HG03469 (cell line): Measurements from ENCODE around the gene IL17REL.

ENCODE experiments used
- ATAC-seq: cut with Tn5 transposase; IDR thresholded peaks from one replicate; pipeline ENCODE4 v1.9.1; 2021; ENCODE audit warnings: mild to moderate bottlenecking, moderate library complexity, moderate number of reproducible peaks; ENCODE audit not compliant: unreplicated experiment

Gene IL17REL

GRCh38 chr22:49970528-49971231 lies 41.9 kb downstream of the IL17REL start:
- no peak for ATAC-seq

GRCh38 chr22:49969751-49970527 lies 42.6 kb downstream of the IL17REL start:
- no peak for ATAC-seq

GRCh38 chr22:49968831-49969661 lies 43.5 kb downstream of the IL17REL start:
- no peak for ATAC-seq

- ATAC-seq: no peak
Observed at GRCh38 chr22:49968313-49968830, 44.2 kb downstream of the IL17REL start.

- no peak for ATAC-seq
Observed at GRCh38 chr22:49967706-49968208, 44.8 kb downstream of the IL17REL start.

GRCh38 chr22:49966774-49967705 lies 45.5 kb downstream of the IL17REL start:
- ATAC-seq: no peak

GRCh38 chr22:49966041-49966773 lies 46.4 kb downstream of the IL17REL start:
- ATAC-seq: no peak

GRCh38 chr22:49965091-49966040 lies 47.2 kb downstream of the IL17REL start:
- no peak for ATAC-seq

- no peak for ATAC-seq
Observed at GRCh38 chr22:49964136-49965090, 48.2 kb downstream of the IL17REL start.

- no peak for ATAC-seq
Observed at GRCh38 chr22:49963647-49964026, 48.9 kb downstream of the IL17REL start.

GRCh38 chr22:49962751-49963646 lies 49.6 kb downstream of the IL17REL start:
- ATAC-seq: no peak

- ATAC-seq: no peak
Observed at GRCh38 chr22:49962012-49962750, 50.4 kb downstream of the IL17REL start.

GRCh38 chr22:49961601-49962011 lies 51.0 kb downstream of the IL17REL start:
- no peak for ATAC-seq

GRCh38 chr22:49961005-49961600 lies 51.5 kb downstream of the IL17REL start:
- ATAC-seq: no peak
